Astrocyte of the cerebellum (primary cell): ENCODE results near the gene MSI2.

Experiments
- DNase-seq: peaks from one replicate; pipeline ENCODE4 v3.0.0-alpha.2; 2011; ENCODE audit warnings: low read depth
- H3K4me3 ChIP-seq: 2 replicates; pipeline ENCODE4 v1.5.1; 2011; ENCODE audit warnings: mild to moderate bottlenecking, low read depth, low read length, moderate library complexity
- in situ Hi-C: cut with HindIII; loops from 2 replicates; pipeline ENCODE4 v1.10.0; 2017; ENCODE audit warnings: low sequenced_read_pairs
- TF ChIP-seq, protein P1 (sequence below): IDR thresholded peaks from 2 replicates; pipeline ENCODE4 v1.5.1; 2012; ENCODE audit warnings: low read length, low read depth, moderate library complexity, mild to moderate bottlenecking; ENCODE audit errors: missing control alignments

Gene MSI2

DNA sequence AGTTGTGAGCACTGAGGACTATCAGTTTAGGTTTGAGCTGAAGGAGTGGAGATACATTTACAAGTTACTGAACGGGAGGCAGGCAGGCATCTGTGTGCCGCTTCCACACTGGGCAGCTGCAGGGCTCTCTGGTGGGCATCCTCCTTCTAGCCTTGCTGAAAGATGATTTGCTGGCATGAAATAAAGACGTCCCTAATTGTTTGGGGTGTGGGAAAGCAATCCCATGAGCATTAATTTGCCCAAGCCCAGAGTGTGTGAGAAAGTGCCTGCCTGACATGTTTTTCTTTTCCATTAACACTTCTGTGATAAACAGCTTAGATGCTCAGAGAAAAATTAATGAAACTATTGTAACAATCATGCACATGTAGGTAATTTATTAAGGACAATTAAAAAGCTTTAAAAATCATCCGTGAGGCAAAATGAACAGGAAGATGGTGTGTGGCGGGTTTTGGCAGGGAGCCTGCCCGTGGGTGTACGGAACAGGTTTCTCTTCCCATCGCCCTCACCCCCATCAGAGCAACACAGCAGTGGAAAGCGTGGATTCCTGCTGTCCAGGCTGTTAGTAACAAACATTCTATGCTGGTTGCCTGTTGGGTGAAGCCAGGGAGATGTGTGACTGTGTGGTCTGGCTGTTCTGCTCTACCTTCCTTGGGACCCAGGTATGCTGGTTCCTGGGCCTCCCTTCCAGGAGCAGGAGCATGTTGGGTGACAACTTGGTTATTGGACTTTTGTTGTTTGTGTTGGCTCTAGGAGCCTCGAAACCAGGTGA lies 191.9 kb downstream of the MSI2 start:
- H3K4me3 ChIP-seq, result no peak overlapping the region
- DNase-seq, result no peak
- in situ Hi-C loops, result loop anchor here (5.0 kb wide), 1 partner anchor 46 kb away; no protein-coding TSS in a partner anchor
- TF ChIP-seq, protein P1, sequence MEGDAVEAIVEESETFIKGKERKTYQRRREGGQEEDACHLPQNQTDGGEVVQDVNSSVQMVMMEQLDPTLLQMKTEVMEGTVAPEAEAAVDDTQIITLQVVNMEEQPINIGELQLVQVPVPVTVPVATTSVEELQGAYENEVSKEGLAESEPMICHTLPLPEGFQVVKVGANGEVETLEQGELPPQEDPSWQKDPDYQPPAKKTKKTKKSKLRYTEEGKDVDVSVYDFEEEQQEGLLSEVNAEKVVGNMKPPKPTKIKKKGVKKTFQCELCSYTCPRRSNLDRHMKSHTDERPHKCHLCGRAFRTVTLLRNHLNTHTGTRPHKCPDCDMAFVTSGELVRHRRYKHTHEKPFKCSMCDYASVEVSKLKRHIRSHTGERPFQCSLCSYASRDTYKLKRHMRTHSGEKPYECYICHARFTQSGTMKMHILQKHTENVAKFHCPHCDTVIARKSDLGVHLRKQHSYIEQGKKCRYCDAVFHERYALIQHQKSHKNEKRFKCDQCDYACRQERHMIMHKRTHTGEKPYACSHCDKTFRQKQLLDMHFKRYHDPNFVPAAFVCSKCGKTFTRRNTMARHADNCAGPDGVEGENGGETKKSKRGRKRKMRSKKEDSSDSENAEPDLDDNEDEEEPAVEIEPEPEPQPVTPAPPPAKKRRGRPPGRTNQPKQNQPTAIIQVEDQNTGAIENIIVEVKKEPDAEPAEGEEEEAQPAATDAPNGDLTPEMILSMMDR, result no peak

DNA sequence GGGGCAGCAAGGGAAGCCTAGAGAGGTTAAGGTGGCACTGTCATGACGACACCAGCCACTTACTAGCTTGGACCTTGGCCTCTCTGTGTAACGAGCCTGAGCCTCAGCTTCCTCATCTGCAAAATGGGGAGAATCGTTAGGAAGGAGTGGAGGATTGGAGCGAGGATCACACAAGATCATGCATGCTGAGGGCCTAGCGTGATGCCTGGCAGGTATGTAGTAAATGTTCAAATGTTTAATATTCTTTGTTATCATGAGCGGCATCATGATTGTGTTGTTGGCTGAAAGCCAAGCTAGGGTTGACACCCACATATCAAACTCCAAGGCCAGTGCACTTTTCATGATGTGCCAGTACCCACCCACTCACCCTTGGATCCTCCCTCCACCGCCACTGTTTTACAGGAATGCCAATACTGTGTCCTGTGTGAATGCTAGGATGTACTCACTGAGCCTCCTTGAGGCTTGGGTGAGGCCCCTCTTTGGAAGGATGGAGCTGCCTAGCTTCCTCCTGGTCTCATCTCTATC lies 192.5 kb downstream of the MSI2 start:
- no peak overlapping the region for H3K4me3 ChIP-seq
- DNase-seq, result no peak
- TF ChIP-seq, protein P1, result no peak
- in situ Hi-C loops, result loop anchor here (5.0 kb wide), 1 partner anchor 47 kb away; no protein-coding TSS in a partner anchor

DNA sequence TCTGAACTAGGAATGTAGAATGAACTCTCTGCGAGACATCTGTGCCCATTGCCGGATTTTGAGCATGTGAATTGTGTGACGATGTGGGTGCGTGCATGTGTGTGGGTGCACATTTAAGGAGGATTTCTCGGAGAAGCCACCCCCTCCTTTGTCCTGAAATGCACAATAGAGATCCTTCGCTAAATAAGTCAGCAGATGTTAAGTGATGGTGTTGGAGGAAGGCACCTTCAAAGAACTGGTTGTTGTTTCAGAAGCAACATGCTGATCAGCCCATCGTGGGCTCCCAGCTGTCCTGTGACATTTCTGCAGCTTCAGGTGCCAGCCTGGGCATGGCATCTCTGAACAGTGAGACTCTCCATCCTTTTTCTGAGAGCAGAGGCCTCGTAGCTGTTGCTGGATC lies 194.9 kb downstream of the MSI2 start:
- no peak overlapping the region for H3K4me3 ChIP-seq
- TF ChIP-seq, protein P1, result no peak
- in situ Hi-C loops, result loop anchor here (5.0 kb wide), 1 partner anchor 36 kb away; no protein-coding TSS in a partner anchor
- DNase-seq, result no peak

DNA sequence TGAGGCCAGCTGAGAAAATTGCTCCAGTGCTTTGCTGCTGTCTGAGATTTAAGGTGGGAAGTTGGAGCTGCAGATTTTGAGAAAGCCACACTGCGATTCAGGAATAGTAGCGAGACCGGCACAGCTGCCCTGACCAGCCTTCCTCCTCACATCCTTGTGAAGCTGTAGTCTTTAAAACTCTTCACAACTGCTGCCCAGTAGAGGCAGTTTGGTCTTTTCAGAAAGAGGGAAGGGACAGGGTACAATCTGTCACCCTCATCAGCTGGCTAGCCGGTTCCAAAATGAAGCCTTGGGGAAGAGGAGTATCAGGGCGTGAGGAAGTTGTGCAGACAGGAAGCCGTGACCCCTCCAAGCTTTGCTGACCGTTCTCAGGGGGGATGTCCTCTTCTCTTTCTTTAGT lies 195.3 kb downstream of the MSI2 start:
- TF ChIP-seq, protein P1, result no peak
- in situ Hi-C loops, result loop anchor here (5.0 kb wide), 1 partner anchor 36 kb away; no protein-coding TSS in a partner anchor
- no peak for DNase-seq
- no peak overlapping the region for H3K4me3 ChIP-seq

DNA sequence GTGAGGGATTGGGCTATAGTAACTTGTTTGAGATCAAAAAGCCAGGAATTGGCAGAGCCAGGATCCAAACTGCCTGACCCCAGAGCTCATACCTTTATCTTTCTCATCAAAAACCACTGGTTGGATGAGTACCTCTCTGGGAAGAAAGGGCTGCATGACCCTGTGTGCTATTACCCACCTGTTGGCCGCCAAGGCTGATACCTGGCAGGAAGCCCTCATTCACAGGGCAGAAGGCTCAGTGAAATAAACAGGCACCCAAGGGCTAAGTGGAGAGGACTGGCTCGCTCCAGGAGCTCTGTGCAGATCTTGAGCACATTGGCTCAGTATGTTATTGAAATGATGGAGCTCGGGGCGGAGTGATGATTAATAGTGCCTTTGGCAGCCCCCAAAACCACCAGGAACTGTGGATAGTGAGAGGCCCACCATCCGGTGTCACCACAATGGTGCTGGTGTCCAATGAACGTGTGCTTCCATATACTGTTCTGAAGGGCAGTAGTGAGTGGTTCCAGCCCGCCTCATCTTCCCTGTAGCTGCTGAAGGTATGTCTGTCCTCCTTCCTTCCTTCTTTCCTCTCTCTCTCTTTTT lies 197.6 kb downstream of the MSI2 start:
- TF ChIP-seq, protein P1, result no peak
- H3K4me3 ChIP-seq, result no peak overlapping the region
- DNase-seq, result no peak
- in situ Hi-C loops, result loop anchor here (5.0 kb wide), 1 partner anchor 33 kb away; no protein-coding TSS in a partner anchor

DNA sequence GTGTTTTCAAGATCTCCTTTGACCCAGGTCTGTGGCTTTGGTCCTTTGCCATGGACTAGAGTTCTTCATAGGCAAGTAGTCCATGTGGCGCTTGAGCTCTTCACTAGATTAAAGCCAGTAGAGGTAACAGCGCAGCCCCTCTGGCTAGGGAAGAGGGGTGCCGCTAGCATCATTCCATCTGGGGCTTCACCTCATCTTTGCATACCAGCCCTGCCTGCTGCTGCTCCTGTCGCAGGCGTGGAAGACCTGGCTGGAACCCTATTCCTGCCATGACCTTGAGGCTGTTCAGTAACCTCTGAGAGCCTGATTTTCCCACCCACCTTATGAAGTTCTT lies 198.4 kb downstream of the MSI2 start:
- no peak for DNase-seq
- TF ChIP-seq, protein P1, result no peak
- in situ Hi-C loops, result loop anchor here (5.0 kb wide), 1 partner anchor 33 kb away; no protein-coding TSS in a partner anchor
- no peak overlapping the region for H3K4me3 ChIP-seq
